Lower lobe of right lung (tissue), 2 donors: Measurements from ENCODE around the gene CACNA1B. TPM values are rescaled to one million over a fixed set of nuclear protein-coding genes. Genes with fewer than 3 reads are reported as not detected.

Source experiments
- ATAC-seq, 2 donors: fragments of 200-7000 bp; cut with Tn5 transposase; one replicate each; pipeline ENCODE4 v1.9.1; 2020 to 2022; ENCODE audit warnings: mild to moderate bottlenecking in 2 of 2, moderate library complexity in 2 of 2
- DNase-seq: peaks from one replicate; pipeline ENCODE4 v3.0.0-alpha.2; 2020
- H3K27ac ChIP-seq: fragments of 200-600 bp; one replicate; pipeline ENCODE4 v1.8.0; 2022
- H3K27me3 ChIP-seq: fragments of 200-600 bp; one replicate; pipeline ENCODE4 v1.8.0; 2022; ENCODE audit warnings: low read depth
- H3K36me3 ChIP-seq: fragments of 200-600 bp; one replicate; pipeline ENCODE4 v1.8.0; 2022; ENCODE audit warnings: mild to moderate bottlenecking
- H3K4me1 ChIP-seq: fragments of 200-600 bp; one replicate; pipeline ENCODE4 v1.8.0; 2022
- H3K4me3 ChIP-seq: fragments of 200-600 bp; one replicate; pipeline ENCODE4 v1.8.0; 2022; ENCODE audit warnings: mild to moderate bottlenecking
- H3K9me3 ChIP-seq: fragments of 200-600 bp; one replicate; pipeline ENCODE4 v1.8.0; 2022
- intact Hi-C: fragments of 100-400 bp; cut with DNase I; formaldehyde crosslinking; loops from one replicate; pipeline ENCODE4 v1.11.0; 2022
- total RNA-seq: library from RNA; stranded (reverse); fragmentation: NEBNext Ultra II Directional; extraction: Animal tissue kit (Norgen Biotek cat#: 25700); gene quantifications from one replicate; pipeline ENCODE4 v1.2.1, GENCODE V29; 2021
- TF ChIP-seq, protein P1 (sequence below): fragments of 200-600 bp; IDR thresholded peaks from one replicate; pipeline ENCODE4 v1.8.0; 2022; ENCODE audit warnings: antibody characterized with exemption, mild to moderate bottlenecking
- donor health status: DM: no; HTN: yes; CAD: no; lungs with severe emphysema.

CACNA1B gene
- total RNA-seq, 1 donor from 2014 or later, result 0.06 TPM

DNA sequence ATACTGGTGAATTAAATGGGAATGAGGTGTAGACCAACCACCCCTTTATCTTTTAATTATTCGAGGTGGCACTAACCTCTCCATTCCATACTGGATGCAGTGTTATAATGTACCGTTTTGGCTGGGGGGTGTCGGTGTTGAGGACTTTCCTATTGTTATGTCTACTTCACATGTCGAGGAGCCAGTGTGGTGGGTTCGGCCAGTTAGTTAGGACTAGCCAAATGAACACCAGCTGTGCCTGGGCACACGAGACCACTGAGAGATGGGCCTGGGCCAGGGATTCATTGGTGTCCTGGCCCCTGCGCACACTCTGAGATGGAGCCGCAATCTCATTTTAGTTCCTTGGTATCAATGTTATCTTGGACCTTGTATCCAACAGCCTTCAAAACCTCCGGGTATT is 186.2 kb downstream of the CACNA1B start:
- no peaks in the 10 kb centered on the region for H3K4me1 ChIP-seq
- H3K4me3 ChIP-seq, result no peak overlapping the region
- intact Hi-C loops, result no loop called here
- no peak for DNase-seq
- no peaks in the 10 kb centered on the region for H3K36me3 ChIP-seq
- no peaks in the 10 kb centered on the region for H3K9me3 ChIP-seq
- TF ChIP-seq, protein P1, sequence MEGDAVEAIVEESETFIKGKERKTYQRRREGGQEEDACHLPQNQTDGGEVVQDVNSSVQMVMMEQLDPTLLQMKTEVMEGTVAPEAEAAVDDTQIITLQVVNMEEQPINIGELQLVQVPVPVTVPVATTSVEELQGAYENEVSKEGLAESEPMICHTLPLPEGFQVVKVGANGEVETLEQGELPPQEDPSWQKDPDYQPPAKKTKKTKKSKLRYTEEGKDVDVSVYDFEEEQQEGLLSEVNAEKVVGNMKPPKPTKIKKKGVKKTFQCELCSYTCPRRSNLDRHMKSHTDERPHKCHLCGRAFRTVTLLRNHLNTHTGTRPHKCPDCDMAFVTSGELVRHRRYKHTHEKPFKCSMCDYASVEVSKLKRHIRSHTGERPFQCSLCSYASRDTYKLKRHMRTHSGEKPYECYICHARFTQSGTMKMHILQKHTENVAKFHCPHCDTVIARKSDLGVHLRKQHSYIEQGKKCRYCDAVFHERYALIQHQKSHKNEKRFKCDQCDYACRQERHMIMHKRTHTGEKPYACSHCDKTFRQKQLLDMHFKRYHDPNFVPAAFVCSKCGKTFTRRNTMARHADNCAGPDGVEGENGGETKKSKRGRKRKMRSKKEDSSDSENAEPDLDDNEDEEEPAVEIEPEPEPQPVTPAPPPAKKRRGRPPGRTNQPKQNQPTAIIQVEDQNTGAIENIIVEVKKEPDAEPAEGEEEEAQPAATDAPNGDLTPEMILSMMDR, result no peak
- peaks cover 7% of the 10 kb centered on the region for H3K27me3 ChIP-seq
- ATAC-seq, result no peak
- H3K27ac ChIP-seq, result no peak overlapping the region

DNA sequence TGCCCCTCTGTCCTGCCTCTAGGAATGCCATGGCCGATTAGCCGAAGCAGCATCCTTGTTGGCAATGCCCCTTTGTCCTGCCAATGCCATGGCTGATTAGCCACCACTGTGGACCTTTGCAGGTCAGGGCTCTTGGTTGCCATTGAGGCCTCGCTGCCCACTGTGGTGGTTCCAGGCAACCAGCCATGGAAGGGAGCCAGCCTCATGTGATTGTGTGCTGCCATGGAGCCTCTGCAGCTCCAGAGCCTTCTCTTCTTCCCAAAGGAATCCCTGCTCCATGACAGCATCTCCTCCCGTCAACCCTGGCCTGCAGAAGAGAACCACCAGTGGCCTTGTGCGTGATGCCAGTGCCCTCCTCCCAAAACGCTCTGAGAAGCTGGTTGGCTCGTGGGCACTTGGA is 187.0 kb downstream of the CACNA1B start:
- H3K4me3 ChIP-seq, result no peak overlapping the region
- TF ChIP-seq, protein P1, result no peak
- no peaks in the 10 kb centered on the region for H3K36me3 ChIP-seq
- no peak overlapping the region for H3K27ac ChIP-seq
- intact Hi-C loops, result no loop called here
- peaks cover 7% of the 10 kb centered on the region for H3K27me3 ChIP-seq
- no peak for DNase-seq
- ATAC-seq, result no peak
- no peaks in the 10 kb centered on the region for H3K9me3 ChIP-seq
- H3K4me1 ChIP-seq, result no peaks in the 10 kb centered on the region

- intact Hi-C loops, result no loop called here
- no peaks in the 10 kb centered on the region for H3K9me3 ChIP-seq
Observed at GRCh38 chr9:138065287-138065686, 187.7 kb downstream of the CACNA1B start.

GRCh38 chr9:138066049-138066448 is 188.5 kb downstream of the CACNA1B start:
- H3K4me1 ChIP-seq, result no peaks in the 10 kb centered on the region
- H3K27ac ChIP-seq, result no peak overlapping the region
- intact Hi-C loops, result no loop called here
- H3K4me3 ChIP-seq, result no peak overlapping the region
- no peak for ATAC-seq
- no peak for DNase-seq
- peaks cover 7% of the 10 kb centered on the region for H3K27me3 ChIP-seq
- no peaks in the 10 kb centered on the region for H3K9me3 ChIP-seq
- no peaks in the 10 kb centered on the region for H3K36me3 ChIP-seq
- TF ChIP-seq, protein P1, result no peak

More at GRCh38 chr9:138065287-138065686, 187.7 kb downstream of the CACNA1B start:
- DNase-seq (no peak), ATAC-seq (no peak)
- peaks cover 7% of the 10 kb centered on the region for H3K27me3 ChIP-seq
- no peak overlapping the region for H3K27ac ChIP-seq
- TF ChIP-seq, protein P1, result no peak
- H3K4me3 ChIP-seq, result no peak overlapping the region
- H3K4me1 ChIP-seq, result no peaks in the 10 kb centered on the region
- no peaks in the 10 kb centered on the region for H3K36me3 ChIP-seq

DNA sequence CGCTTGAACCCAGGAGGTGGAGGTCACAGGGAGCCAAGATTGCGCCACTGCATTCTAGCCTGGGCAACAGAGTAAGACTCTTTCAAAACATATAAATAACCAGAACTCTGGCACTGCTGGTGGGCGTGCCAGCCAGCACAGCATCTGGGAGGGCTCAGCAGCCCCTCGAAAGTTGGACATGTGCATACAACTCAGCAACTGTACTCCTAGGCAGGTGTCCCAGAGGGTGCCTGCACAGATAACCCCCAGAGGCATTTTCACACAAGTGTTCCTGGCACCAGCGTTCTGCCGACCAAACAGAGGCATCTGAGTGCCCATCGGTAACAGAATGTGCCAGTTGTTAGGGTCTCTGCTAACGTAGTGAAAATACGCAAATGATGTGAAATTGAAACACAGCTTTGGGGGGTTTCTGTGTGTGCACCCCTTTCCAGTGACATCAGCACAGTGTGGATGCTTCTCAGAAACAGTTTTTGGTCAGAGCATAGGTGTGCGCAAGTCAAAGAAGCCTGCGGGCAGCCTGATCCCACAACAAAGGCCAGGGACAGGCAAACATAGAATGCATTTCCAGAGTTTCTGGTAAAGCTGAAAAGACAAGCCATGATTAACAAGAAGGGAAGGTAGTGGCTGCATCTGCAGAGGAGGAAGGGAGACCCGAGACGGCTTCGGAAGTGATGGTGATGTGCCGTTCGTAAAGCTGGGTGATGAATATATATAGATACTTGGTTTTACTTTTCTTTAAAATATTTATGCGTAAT is 190.2 kb downstream of the CACNA1B start:
- H3K9me3 ChIP-seq, result no peaks in the 10 kb centered on the region
- TF ChIP-seq, protein P1, result no peak
- no peak overlapping the region for H3K4me3 ChIP-seq
- H3K27ac ChIP-seq, result no peak overlapping the region
- ATAC-seq, result no peak
- peaks cover 7% of the 10 kb centered on the region for H3K27me3 ChIP-seq
- H3K36me3 ChIP-seq, result no peaks in the 10 kb centered on the region
- intact Hi-C loops, result no loop called here
- no peak for DNase-seq
- no peaks in the 10 kb centered on the region for H3K4me1 ChIP-seq
